MG63 (cell line): ENCODE measurements around the gene CYS1. TPM values are rescaled to one million over a fixed set of nuclear protein-coding genes. Genes with fewer than 3 reads are reported as not detected.
"Not testable (repeated sequence)": the region's sequence is repeated elsewhere in the genome, so short reads cannot be mapped to it uniquely, and the experiment has no call there.

Experiments
- DNase-seq: peaks from one replicate; pipeline ENCODE4 v3.0.0-alpha.2; 2020
- H3K27me3 ChIP-seq: fragments of 250-450 bp; sonication (Bioruptor Pico); 2 replicates; pipeline ENCODE4 v1.5.1; 2020; ENCODE audit warnings: mild to moderate bottlenecking, moderate library complexity
- H3K36me3 ChIP-seq: fragments of 250-450 bp; sonication (Bioruptor Pico); 2 replicates; pipeline ENCODE4 v1.5.1; 2020; ENCODE audit warnings: mild to moderate bottlenecking, moderate library complexity
- H3K4me3 ChIP-seq: fragments of 250-450 bp; sonication (Bioruptor Pico); 2 replicates; pipeline ENCODE4 v1.5.1; 2020; ENCODE audit warnings: mild to moderate bottlenecking, moderate library complexity
- H3K9me3 ChIP-seq: fragments of 250-450 bp; sonication (Bioruptor Pico); 2 replicates; pipeline ENCODE4 v1.5.1; 2020; ENCODE audit warnings: mild to moderate bottlenecking, moderate library complexity
- total RNA-seq: library from RNA; depleted of rRNA; stranded (reverse); fragments of >200 nt; shearing (Covaris generic); gene quantifications from 2 replicates; pipeline ENCODE4 v1.2.3, GENCODE V29; 2014; ENCODE audit warnings: low replicate concordance

The CYS1 gene
- total RNA-seq, 1 experiment from 2014 or later = 2.0 TPM

GRCh38 chr2:10016001-10016801, 64.0 kb downstream of the CYS1 start:
- Histone ChIP-seq H3K4me3 (no peak overlapping the region), H3K9me3 (no peaks in the 10 kb centered on the region)
- DNase-seq = no peak

GRCh38 chr2:10015376-10015989, 64.7 kb downstream of the CYS1 start:
- not testable (repeated sequence) for H3K4me3 ChIP-seq, H3K9me3 ChIP-seq, H3K36me3 ChIP-seq, H3K27me3 ChIP-seq, DNase-seq

More at GRCh38 chr2:10016001-10016801, 64.0 kb downstream of the CYS1 start:
- no peaks in the 10 kb centered on the region for H3K36me3 ChIP-seq
- H3K27me3 ChIP-seq = no peaks in the 10 kb centered on the region

DNA sequence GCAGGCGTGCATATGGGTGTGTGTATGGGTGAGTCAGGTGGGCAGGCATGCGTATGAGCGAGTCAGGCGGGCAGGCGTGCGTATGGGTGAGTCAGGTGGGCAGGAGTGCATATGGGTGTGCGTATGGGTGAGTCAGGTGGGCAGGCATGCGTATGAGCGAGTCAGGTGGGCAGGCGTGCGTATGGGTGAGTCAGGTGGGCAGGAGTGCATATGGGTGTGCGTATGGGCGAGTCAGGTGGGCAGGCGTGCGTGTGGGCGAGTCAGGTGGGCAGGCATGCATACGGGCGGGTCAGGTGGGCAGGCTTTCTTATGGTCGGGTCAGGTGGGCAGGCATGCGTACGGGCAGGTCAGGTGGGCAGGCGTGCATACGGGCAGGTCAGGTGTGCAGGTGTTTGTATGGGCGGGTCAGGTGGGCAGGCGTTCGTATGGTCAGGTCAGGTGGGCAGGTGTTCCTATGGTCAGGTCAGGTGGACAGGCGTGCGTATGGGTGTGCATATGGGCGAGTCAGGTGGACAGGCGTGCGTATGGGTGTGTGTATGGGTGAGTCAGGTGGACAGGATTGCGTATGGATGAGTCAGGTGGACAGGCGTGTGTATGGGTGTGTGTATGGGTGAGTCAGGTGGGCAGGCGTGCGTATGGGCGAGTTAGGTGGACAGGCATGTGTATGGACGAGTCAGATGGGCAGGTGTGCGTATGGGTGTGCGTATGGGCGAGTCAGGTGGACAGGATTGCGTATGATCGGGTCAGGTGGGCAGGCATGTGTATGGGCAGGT, 65.6 kb downstream of the CYS1 start:
- no peak for DNase-seq
- H3K36me3 ChIP-seq = no peaks in the 10 kb centered on the region
- no peak overlapping the region for H3K4me3 ChIP-seq
- H3K27me3 ChIP-seq = no peaks in the 10 kb centered on the region
- no peaks in the 10 kb centered on the region for H3K9me3 ChIP-seq

DNA sequence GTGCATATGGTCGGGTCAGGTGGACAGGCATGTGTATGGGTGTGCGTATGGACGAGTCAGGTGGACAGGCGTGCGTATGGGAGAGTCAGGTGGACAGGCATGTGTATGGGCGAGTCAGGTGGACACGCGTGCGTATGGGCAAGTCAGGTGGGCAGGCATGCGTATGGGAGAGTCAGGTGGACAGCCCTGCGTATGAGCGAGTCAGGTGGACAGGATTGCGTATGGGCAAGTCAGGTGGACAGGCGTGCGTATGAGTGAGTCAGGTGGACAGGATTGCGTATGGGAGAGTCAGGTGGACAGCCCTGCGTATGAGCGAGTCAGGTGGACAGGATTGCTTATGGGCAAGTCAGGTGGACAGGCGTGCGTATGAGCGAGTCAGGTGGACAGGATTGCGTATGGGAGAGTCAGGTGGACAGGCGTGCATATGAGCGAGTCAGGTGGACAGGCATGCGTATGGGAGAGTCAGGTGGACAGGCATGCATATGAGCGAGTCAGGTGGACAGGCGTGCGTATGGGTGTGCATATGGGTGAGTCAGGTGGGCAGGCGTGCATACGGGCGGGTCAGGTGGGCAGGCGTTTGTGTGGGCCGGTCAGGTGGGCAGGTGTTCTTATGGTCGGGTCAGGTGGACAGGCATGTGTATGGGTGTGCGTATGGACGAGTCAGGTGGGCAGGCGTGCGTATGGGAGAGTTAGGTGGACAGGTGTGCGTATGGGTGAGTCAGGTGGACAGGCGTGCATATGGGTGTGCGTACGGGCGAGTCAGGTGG, 66.4 kb downstream of the CYS1 start:
- H3K27me3 ChIP-seq, H3K9me3 ChIP-seq, DNase-seq, H3K4me3 ChIP-seq, H3K36me3 ChIP-seq: not testable (repeated sequence)

DNA sequence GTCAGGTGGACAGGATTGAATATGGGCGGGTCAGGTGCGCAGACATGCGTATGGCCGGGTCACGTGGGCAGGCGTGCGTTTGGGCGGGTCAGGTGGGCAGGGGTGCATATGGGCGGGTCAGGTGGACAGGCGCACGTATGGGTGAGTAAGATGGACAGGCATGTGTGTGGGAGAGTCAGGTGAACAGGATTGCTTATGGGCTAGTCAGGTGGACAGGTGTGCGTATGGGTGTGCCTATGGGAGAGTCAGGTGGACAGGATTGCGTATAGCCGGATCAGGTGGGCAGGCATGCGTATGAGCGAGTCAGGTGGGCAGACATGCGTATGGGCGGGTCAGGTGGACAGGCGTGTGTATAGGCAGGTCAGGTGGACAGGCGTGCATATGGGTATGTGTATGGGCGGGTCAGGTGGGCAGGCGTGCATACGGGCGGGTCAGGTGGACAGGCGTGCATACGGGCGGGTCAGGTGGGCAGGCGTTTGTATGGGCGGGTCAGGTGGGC, 67.2 kb downstream of the CYS1 start:
- Histone ChIP-seq H3K4me3 (no peak overlapping the region), H3K36me3 (no peaks in the 10 kb centered on the region), H3K9me3 (no peaks in the 10 kb centered on the region), H3K27me3 (no peaks in the 10 kb centered on the region)
- DNase-seq = no peak

DNA sequence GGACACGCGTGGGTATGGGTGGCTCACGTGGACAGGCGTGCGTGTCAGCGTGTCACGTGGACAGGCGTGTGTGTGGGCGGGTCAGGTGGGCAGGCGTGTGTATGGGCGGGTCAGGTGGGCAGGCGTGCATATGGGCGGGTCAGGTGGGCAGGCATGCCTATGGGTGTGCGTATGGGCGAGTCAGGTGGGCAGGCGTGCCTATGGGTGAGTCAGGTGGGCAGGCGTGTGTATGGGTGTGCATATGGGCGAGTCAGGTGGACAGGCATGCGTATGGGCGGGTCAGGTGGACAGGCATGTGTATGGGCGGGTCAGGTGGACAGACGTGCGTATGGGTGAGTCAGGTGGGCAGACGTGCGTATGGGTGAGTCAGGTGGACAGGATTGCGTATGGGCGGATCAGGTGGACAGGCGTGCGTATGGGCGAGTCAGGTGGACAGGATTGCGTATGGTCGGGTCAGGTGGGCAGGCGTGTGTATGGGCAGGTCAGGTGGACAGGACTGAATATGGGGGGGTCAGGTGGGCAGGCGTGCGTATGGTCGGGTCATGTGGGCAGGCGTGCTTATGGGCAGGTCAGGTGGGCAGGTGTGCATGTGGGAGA, 67.7 kb downstream of the CYS1 start:
- H3K4me3 ChIP-seq, H3K27me3 ChIP-seq, DNase-seq, H3K36me3 ChIP-seq, H3K9me3 ChIP-seq: not testable (repeated sequence)

GRCh38 chr2:10011606-10012325, 68.4 kb downstream of the CYS1 start:
- not testable (repeated sequence) for H3K4me3 ChIP-seq, H3K9me3 ChIP-seq, H3K36me3 ChIP-seq, DNase-seq, H3K27me3 ChIP-seq

DNA sequence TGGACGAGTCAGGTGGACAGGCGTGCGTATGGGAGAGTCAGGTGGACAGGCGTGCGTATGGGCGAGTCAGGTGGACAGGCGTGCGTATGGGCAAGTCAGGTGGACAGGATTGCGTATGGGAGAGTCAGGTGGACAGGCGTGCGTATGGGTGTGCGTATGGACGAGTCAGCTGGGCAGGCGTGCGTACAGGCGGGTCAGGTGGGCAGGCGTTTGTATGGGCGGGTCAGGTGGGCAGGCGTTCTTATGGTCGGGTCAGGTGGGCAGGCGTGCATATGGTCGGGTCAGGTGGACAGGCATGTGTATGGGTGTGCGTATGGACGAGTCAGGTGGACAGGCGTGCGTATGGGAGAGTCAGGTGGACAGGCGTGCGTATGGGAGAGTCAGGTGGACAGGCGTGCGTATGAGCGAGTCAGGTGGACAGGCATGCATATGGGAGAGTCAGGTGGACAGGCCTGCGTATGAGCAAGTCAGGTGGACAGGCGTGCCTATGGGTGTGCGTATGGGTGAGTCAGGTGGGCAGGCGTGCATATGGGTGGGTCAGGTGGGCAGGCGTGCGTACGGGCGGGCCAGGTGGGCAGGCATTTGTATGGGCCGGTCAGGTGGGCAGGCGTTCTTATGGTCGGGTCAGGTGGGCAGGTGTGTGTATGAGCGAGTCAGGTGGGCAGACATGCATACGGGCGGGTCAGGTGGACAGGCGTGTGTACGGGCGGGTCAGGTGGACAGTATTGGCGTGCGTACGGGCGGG, 69.2 kb downstream of the CYS1 start:
- H3K9me3 ChIP-seq, H3K36me3 ChIP-seq, H3K4me3 ChIP-seq, DNase-seq, H3K27me3 ChIP-seq: not testable (repeated sequence)

DNA sequence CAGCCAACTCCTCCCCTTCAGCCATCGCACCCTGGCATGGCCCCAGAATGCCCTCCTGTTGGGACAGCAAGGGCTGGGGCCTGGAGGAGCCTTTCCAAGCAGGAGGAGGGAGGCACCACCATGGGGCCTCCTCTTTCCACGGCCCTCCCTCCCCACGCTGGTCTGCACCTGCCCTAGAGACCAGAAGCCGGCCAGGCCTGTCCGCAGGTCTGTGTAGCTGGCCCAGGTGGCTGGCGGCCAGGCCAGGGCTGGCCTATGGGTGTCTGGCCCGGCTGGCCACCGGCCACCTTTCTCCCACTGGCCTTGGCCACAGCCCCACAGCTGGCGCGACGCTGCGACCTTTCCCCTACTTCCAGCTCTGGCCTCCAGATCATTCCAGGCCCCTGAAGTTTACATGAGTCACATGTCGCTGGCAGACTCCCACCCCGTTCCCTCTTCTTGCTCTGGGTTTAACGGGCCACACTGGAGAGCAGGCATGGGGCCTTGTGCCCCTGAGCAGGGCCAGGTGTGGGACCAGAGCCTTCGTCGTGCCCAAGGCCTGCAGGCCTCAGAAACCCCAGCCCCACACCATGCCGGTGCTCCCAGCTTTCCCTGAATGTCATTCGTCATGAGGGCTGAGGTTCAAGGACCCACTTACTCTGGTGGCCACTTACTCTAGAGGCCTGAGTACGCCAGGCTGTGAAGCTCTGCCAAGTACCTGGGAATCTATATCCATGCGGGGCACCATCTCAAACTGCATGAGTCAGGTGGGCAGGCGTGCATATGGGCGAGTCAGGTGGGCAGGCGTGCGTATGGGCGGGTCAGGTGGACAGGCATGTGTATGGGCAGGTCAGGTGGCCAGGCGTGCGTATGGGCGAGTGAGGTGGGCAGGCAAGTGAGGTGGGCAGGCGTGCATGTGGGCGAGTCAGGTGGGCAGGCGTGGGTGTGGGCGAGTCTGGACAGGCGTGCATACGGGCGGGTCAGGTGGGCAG, 70.1 kb downstream of the CYS1 start:
- Histone ChIP-seq H3K4me3 (no peak overlapping the region), H3K9me3 (no peaks in the 10 kb centered on the region), H3K27me3 (no peaks in the 10 kb centered on the region), H3K36me3 (no peaks in the 10 kb centered on the region)
- DNase-seq = peak; percentile 94

DNA sequence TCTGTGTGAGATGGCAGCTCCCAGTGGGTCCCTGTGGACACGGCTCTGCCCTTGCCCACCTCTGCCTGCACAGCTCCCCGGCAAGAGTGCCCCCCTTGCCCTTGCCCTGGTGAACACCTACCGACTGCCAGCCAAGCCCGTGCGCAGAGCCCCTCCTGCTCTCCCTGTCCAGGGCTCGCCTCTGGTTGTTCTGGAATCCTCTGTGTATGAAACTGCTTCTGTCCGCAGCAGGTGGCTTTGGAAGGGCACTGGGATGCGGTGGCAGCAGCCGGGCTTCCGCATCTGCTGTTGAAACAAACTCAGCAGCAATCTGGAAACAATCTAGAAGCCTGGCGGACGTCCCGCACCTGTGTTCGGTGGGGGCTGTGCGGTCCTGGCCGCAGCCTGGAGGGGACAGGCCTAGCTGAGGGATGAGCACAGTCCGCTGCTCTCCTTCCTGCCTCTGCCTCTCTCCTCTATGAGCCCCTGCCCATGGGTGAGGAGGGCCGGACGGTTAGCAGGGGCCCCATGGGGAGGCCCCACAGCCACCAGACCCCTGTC, 70.9 kb downstream of the CYS1 start:
- DNase-seq = no peak
- Histone ChIP-seq H3K36me3 (no peaks in the 10 kb centered on the region), H3K9me3 (no peaks in the 10 kb centered on the region), H3K27me3 (no peaks in the 10 kb centered on the region), H3K4me3 (no peak overlapping the region)

- Histone ChIP-seq H3K27me3 (no peaks in the 10 kb centered on the region), H3K36me3 (no peaks in the 10 kb centered on the region), H3K9me3 (no peaks in the 10 kb centered on the region), H3K4me3 (no peak overlapping the region)
- no peak for DNase-seq
Measured at GRCh38 chr2:10008809-10009176, 71.4 kb downstream of the CYS1 start.

DNA sequence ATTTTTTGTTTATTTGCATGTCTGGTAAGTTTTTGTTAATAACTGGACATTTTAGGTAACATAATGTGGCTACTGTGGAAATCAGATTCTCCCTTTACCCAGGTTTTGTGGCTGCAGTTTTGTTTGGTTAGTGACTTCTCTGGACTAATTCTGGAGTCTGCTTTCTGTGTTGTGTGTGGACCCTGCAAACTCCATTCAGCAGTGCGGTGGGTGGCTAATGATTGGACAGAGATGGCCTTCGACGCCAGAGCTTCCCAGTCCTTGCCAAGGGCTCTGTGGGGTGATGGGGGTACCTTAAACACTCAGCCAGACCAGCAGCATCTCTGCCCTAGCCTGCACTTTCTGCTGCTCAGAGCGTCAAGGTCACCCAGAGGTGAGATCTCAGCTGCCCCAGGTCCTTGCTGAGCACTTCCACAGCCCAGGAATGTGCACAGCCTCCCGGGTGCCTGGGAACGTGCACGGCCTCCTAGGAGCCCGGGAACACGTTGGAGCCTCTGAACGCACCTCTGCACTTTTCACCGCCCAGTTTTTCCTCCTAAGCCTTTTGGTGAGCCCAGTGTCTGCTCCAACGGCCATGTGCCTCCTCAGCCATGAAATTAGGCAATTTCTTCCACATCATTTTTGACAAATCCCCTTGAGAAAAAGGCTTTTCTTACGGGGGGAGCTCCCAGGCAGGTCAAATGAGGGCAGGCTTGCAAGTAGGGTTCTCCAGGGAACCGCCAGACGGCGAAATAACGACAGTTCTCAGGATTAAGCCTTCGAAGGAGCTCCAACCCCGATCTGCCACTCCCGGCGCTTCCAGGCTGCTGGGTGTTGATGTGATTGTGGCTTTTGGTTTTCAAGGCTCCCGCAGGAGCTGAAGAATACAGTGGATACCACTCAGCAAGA, 72.0 kb downstream of the CYS1 start:
- no peaks in the 10 kb centered on the region for H3K36me3 ChIP-seq
- no peaks in the 10 kb centered on the region for H3K9me3 ChIP-seq
- H3K4me3 ChIP-seq = no peak overlapping the region
- H3K27me3 ChIP-seq = no peaks in the 10 kb centered on the region
- DNase-seq = no peak

- Histone ChIP-seq H3K27me3 (no peaks in the 10 kb centered on the region), H3K36me3 (no peaks in the 10 kb centered on the region), H3K9me3 (no peaks in the 10 kb centered on the region), H3K4me3 (no peak overlapping the region)
- DNase-seq = no peak
Measured at GRCh38 chr2:10007435-10007834, 72.8 kb downstream of the CYS1 start.
